Measurements from ENCODE around the gene SERPING1. TPM values are rescaled to one million over a fixed set of nuclear protein-coding genes. Genes with fewer than 3 reads are reported as not detected.

Gene SERPING1
- polyA plus RNA-seq, 1 of the 3 experiments (the other 2 are of a cell fraction), result 4.5 TPM

DNA sequence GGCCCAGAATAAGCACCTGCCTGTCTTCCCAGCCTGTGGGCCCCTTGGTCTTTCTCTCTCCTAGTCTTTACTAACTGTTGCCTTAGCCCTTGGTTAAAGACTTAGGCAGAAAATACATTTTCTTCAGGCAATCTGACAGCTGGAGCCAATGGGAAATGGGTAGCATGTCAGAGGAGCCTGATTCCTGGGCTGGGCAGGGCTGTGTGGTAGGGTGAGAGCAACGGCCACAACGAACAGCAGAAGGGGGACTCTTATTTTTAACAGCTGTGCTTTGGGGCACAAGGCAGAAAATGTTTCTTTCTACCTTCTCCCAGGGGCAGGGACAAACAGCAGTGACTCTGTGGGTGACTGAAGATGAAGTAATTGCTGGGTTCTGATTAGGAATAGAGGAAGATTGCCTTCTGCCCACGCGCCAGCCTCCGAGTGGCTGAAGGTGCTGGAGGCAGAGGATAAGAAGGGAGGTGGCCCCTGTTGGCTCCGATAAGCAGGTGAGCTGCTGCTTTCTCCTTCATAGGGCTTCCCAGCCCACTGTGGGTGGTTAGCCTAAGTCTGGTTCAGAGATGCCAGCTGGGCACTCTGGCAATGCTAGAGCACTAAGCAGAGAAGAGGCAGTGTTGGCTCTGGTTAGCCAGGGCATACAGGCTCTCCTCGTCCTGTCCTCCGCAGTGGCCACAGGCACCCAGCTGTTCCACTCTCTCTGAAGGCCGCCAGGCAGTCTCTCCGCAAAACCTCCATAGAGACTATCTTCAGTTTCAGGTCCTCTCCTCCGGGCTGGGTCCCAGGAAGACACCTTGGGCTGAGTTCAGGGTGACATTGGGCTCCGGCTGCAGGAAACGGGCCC, 50.7 kb downstream of the SERPING1 start:
- H3K4me3 ChIP-seq (ENCODE audit: low read depth in 2 of 2, low read length in 1 of 2), result peak overlapping the region in 1 of 2 experiments; percentile 68; a peak in 3 of 4 replicates
- H3F3A ChIP-seq (replicated peaks; ENCODE audit: insufficient read depth), result peaks cover 16% of the 10 kb centered on the region
- H3K79me2 ChIP-seq (ENCODE audit: insufficient read depth), result 0 out of 2 replicates have a peak, but pooled peaks cover 3% of the 10 kb centered on the region
- peak overlapping the region; percentile 99 for H3K4me2 ChIP-seq
- WGBS (ENCODE audit: low lambda C conversion rate), result 61% methylated on average over 13 of the region's 13 CpGs
- H3K4me1 ChIP-seq (ENCODE audit: control insufficient read depth in 1 of 2, insufficient read depth in 2 of 2, low read depth in 1 of 2, low read length in 1 of 2), result peaks cover 16 to 35% of the 10 kb centered on the region in 2 experiments; a peak in 3 of 4 replicates
- H3K27me3 ChIP-seq (ENCODE audit: insufficient read depth), result no peaks in the 10 kb centered on the region
- CTCF ChIA-PET, result interaction anchor here (0.6 to 17.7 kb wide), 9 partner anchors 8 to 191 kb away, joined by 3 to 326 read pairs (median 4); partner anchors contain the start of gene UBE2L6
- H3K9me2 ChIP-seq, result no peaks in the 10 kb centered on the region
- no peak overlapping the region for H3K9ac ChIP-seq
- POLR2A ChIA-PET, result interaction anchor here (0.5 to 1.8 kb wide), 3 partner anchors 62 to 1715 kb away, joined by 3 to 4 read pairs (median 3); no protein-coding TSS in a partner anchor
- H2AFZ ChIP-seq (ENCODE audit: low read depth), result no peak overlapping the region
- H3K36me3 ChIP-seq (replicated peaks in 1 of 2; ENCODE audit: control insufficient read depth in 1 of 2, insufficient read depth in 2 of 2, low read length in 1 of 2), result peaks cover 0 to 4% of the 10 kb centered on the region in 2 experiments
- no peaks in the 10 kb centered on the region for H3K9me3 ChIP-seq
- TF ChIP-seq EZH2phosphoT487 (IDR thresholded peaks at IDR 0.05; ENCODE audit: borderline replicate concordance, low read depth) (no peak), ELF1 (IDR thresholded peaks at IDR 0.05) (peak; percentile 14; the same call in 1 of the 2 replicates)
- H3K27ac ChIP-seq (ENCODE audit: low read depth in 2 of 2, low read length in 1 of 2), result no peak overlapping the region
- DNase-seq, result peak; percentile 47
- peaks cover 27% of the 10 kb centered on the region for H4K20me1 ChIP-seq (ENCODE audit: insufficient read depth)

DNA sequence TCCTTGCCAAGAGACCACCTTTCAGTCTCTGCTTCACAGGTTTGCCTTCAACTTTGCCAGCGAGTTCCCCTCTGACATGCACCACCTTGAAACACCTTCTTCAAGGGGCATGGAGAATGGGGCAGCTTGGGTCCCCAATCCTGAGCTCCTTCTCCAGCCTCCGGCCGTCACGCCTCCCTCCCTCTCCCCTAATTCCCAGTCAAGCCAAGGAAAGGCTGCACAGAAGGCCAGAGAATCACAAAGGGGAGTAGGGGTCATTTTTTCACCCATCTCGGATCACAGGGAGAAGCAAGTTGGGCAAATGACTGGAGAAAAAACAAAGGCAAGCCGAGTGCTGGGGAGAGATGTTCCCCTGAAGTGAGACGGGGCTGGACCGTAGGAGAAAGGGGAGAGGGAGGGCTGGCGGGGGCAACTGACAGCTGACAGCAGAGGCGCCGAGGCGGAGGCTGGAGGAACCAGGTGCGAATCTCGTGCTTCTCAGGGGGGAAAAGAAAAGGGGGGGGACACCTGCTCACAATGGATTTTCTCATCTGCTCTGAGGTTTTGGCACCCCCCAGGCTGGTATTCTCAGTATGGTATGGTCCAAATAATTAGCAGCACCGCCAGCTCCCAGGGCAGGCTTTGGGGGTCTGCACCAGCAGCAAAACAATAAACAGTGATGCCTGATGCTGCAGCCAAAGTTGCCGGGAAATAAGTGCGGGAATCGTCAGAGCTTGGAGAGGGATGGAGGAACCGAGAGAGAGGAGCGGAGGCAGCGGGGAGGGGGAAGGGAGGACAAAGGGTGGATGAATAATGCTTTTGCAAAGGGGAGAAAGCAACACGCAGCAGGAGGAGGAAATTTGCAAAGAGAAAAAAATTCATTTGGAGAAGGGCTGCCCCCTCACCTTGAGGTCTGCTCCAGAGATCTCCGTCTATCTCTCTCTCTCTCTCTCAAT, 51.6 kb downstream of the SERPING1 start:
- Histone ChIP-seq H3K36me3 (replicated peaks in 1 of 2; ENCODE audit: control insufficient read depth in 1 of 2, insufficient read depth in 2 of 2, low read length in 1 of 2) (peaks cover 0 to 4% of the 10 kb centered on the region in 2 experiments), H3K4me2 (peak overlapping the region; percentile 99), H3F3A (replicated peaks; ENCODE audit: insufficient read depth) (peaks cover 16% of the 10 kb centered on the region), H3K27ac (ENCODE audit: low read depth in 2 of 2, low read length in 1 of 2) (peak overlapping the region; percentile 4 to 71; a peak in 1 of 4 replicates), H4K20me1 (ENCODE audit: insufficient read depth) (peaks cover 27% of the 10 kb centered on the region), H3K9me3 (no peaks in the 10 kb centered on the region), H2AFZ (ENCODE audit: low read depth) (no peak overlapping the region), H3K9ac (peak overlapping the region; percentile 51), H3K27me3 (ENCODE audit: insufficient read depth) (no peaks in the 10 kb centered on the region), H3K4me1 (ENCODE audit: control insufficient read depth in 1 of 2, insufficient read depth in 2 of 2, low read depth in 1 of 2, low read length in 1 of 2) (peaks cover 16 to 35% of the 10 kb centered on the region in 2 experiments; a peak in 3 of 4 replicates), H3K79me2 (ENCODE audit: insufficient read depth) (0 out of 2 replicates have a peak, but pooled peaks cover under 1% of the 10 kb centered on the region), H3K9me2 (no peaks in the 10 kb centered on the region), H3K4me3 (ENCODE audit: low read depth in 2 of 2, low read length in 1 of 2) (peak overlapping the region; percentile 68 to 69)
- WGBS (ENCODE audit: low lambda C conversion rate), result 7% methylated on average over 23 of the region's 23 CpGs
- peak; percentile 57 for DNase-seq
- ChIA-PET CTCF (interaction anchor here (0.6 to 17.7 kb wide), 9 partner anchors 9 to 192 kb away, joined by 3 to 326 read pairs (median 4); partner anchors contain the start of gene UBE2L6), POLR2A (interaction anchor here (1.0 kb wide), 2 partner anchors 81 to 93 kb away, joined by 3 to 4 read pairs; partner anchors contain the start of gene UBE2L6)
- 0 out of 2 replicates have a peak, but pooled peaks have one; percentile 41 for TF ChIP-seq MXI1 (IDR thresholded peaks at IDR 0.05; ENCODE audit: low read depth, low read length)
- TF ChIP-seq, protein P1, sequence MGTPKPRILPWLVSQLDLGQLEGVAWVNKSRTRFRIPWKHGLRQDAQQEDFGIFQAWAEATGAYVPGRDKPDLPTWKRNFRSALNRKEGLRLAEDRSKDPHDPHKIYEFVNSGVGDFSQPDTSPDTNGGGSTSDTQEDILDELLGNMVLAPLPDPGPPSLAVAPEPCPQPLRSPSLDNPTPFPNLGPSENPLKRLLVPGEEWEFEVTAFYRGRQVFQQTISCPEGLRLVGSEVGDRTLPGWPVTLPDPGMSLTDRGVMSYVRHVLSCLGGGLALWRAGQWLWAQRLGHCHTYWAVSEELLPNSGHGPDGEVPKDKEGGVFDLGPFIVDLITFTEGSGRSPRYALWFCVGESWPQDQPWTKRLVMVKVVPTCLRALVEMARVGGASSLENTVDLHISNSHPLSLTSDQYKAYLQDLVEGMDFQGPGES (IDR thresholded peaks at IDR 0.05; ENCODE audit: low read depth, low read length), result no peak
- TF ChIP-seq, protein P2, sequence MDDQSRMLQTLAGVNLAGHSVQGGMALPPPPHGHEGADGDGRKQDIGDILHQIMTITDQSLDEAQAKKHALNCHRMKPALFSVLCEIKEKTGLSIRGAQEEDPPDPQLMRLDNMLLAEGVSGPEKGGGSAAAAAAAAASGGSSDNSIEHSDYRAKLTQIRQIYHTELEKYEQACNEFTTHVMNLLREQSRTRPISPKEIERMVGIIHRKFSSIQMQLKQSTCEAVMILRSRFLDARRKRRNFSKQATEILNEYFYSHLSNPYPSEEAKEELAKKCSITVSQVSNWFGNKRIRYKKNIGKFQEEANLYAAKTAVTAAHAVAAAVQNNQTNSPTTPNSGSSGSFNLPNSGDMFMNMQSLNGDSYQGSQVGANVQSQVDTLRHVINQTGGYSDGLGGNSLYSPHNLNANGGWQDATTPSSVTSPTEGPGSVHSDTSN (IDR thresholded peaks at IDR 0.05), result 0 out of 2 replicates have a peak, but pooled peaks have one; percentile 1
- TF ChIP-seq ELF1 (IDR thresholded peaks at IDR 0.05), result 0 out of 2 replicates have a peak, but pooled peaks have one; percentile 21
